CD8-positive, alpha-beta memory T cell (primary cell): ENCODE data around the gene COPS4. TPM values are rescaled to one million over a fixed set of nuclear protein-coding genes. Genes with fewer than 3 reads are reported as not detected.
A peak's percentile ranks its signal among the peaks of the same experiment; 100 is the strongest.

Experiments used
- CTCF ChIA-PET: fragments of 350-600 bp; sonication (Branson Sonifier 250); formaldehyde crosslinking; loops from one replicate; lab custom pipeline; 2021; ENCODE audit warnings: antibody characterized with exemption; lab: Charles Lee
- POLR2A ChIA-PET: fragments of 350-600 bp; sonication (Branson Sonifier 250); formaldehyde crosslinking; loops from one replicate; lab custom pipeline; 2021; ENCODE audit warnings: antibody characterized with exemption; lab: Charles Lee
- DNase-seq, 5 donors: peaks; one replicate each; pipeline versions ENCODE4 v3.0.0 to v3.0.0-alpha.2; 2020 to 2022; ENCODE audit warnings: mixed read lengths in 1 of 5
- H3K27ac ChIP-seq: one replicate; pipeline ENCODE4 v1.7.0; 2013; ENCODE audit warnings: low read depth, mild to moderate bottlenecking, low read length, moderate library complexity
- H3K27me3 ChIP-seq: 2 replicates; pipeline ENCODE4 v1.7.0; 2013; ENCODE audit warnings: low read length, mild to moderate bottlenecking; ENCODE audit not compliant: insufficient read depth, poor library complexity, severe bottlenecking
- H3K36me3 ChIP-seq: 2 replicates; pipeline ENCODE4 v1.7.0; 2013; ENCODE audit warnings: mild to moderate bottlenecking, low read length, moderate library complexity; ENCODE audit not compliant: insufficient read depth
- H3K4me1 ChIP-seq: 2 replicates; pipeline ENCODE4 v1.7.0; 2013; ENCODE audit warnings: mild to moderate bottlenecking, low read length, moderate library complexity; ENCODE audit not compliant: insufficient read depth
- H3K4me3 ChIP-seq: 2 replicates; pipeline ENCODE4 v1.7.0; 2013; ENCODE audit warnings: mild to moderate bottlenecking, low read length
- H3K9me3 ChIP-seq: 2 replicates; pipeline ENCODE4 v1.7.0; 2013; ENCODE audit warnings: mild to moderate bottlenecking, low read length
- H3K27ac Mint-ChIP-seq, 8 donors: one replicate each; pipeline ENCODE4 v1.8.0; 2020 to 2021; ENCODE audit warnings: mixed read lengths in 8 of 8, mild to moderate bottlenecking in 6 of 8, inconsistent platforms in 3 of 8, moderate library complexity in 3 of 8
- H3K27me3 Mint-ChIP-seq, 2 donors: one replicate each; pipeline ENCODE4 v1.8.0; 2020 to 2021; ENCODE audit warnings: mixed read lengths in 2 of 2, mild to moderate bottlenecking in 1 of 2, moderate library complexity in 1 of 2
- H3K36me3 Mint-ChIP-seq, 3 donors: one replicate each; pipeline ENCODE4 v1.8.0; 2020 to 2021; ENCODE audit warnings: mixed read lengths in 3 of 3, inconsistent platforms in 1 of 3, mild to moderate bottlenecking in 1 of 3
- H3K4me1 Mint-ChIP-seq, 3 donors: one replicate each; pipeline ENCODE4 v1.8.0; 2020 to 2021; ENCODE audit warnings: mixed read lengths in 3 of 3, inconsistent platforms in 1 of 3, mild to moderate bottlenecking in 1 of 3
- H3K4me3 Mint-ChIP-seq, 7 donors: one replicate each; pipeline ENCODE4 v1.8.0; 2020 to 2021; ENCODE audit warnings: mixed read lengths in 7 of 7, mild to moderate bottlenecking in 6 of 7, moderate library complexity in 4 of 7, inconsistent platforms in 2 of 7
- H3K9me3 Mint-ChIP-seq, 5 donors: one replicate each; pipeline ENCODE4 v1.8.0; 2020 to 2022; ENCODE audit warnings: mixed read lengths in 5 of 5, mild to moderate bottlenecking in 3 of 5, moderate library complexity in 2 of 5, inconsistent platforms in 1 of 5
- polyA plus RNA-seq: library from polyadenylated mRNA; unstranded; fragments of 300-500 nt; fragmentation: Illumina TruSeq; gene quantifications from one replicate; pipeline ENCODE4 v1.2.3, GENCODE V29; 2021
- total RNA-seq, 2 experiments: library from RNA; stranded (reverse); gene quantifications; one replicate each; pipeline ENCODE4 v1.2.3, GENCODE V29; 2021

COPS4 gene
- total and polyA plus RNA-seq, 3 experiments from 2014 or later: 38.4 to 64.0 (median 38.5) TPM

DNA sequence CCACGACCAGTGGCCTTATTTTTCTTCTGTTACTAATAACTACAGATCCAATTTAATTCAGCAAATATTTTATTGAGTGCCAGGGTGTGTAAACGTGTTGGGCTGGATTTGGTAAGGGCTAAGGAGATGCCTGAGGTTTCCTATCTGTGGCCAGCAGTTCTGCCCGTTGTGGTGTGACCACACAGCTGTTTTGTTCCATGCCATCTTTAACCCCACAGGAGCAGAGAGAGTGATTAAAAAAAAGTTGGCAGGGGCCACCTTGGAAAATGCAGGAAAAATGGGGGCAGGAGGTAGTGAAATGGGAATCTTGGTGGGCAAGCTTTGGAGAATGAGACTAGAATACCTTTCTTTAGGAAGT is 78.4 kb downstream of the COPS4 start:
- POLR2A ChIA-PET: interaction anchor here (0.6 to 2.4 kb wide), 5 partner anchors 13 to 144 kb away, joined by 3 to 12 read pairs (median 7); no protein-coding TSS in a partner anchor
- Histone ChIP-seq H3K27ac (peak overlapping the region; percentile 69), H3K36me3 (no peaks in the 10 kb centered on the region), H3K4me3 (peak overlapping the region; percentile 77), H3K4me1 (peaks cover 37% of the 10 kb centered on the region), H3K9me3 (no peaks in the 10 kb centered on the region), H3K27me3 (no peaks in the 10 kb centered on the region)
- CTCF ChIA-PET: interaction anchor here (0.8 to 6.8 kb wide), 15 partner anchors 13 to 171 kb away, joined by 3 to 57 read pairs (median 6); partner anchors contain the start of gene COQ2
- H3K36me3 Mint-ChIP-seq: peaks cover 0 to 32% (median 5%) of the 10 kb centered on the region in 3 donors
- peaks cover 37 to 67% (median 63%) of the 10 kb centered on the region in 3 donors for H3K4me1 Mint-ChIP-seq
- peak overlapping the region; percentile 87 to 98 (median 96) for H3K4me3 Mint-ChIP-seq
- H3K27me3 Mint-ChIP-seq: peaks cover 0 to 3% of the 10 kb centered on the region in 2 donors
- H3K27ac Mint-ChIP-seq: peak overlapping the region; percentile 76 to 97 (median 94)
- DNase-seq: no peak
- H3K9me3 Mint-ChIP-seq: no peaks in the 10 kb centered on the region

DNA sequence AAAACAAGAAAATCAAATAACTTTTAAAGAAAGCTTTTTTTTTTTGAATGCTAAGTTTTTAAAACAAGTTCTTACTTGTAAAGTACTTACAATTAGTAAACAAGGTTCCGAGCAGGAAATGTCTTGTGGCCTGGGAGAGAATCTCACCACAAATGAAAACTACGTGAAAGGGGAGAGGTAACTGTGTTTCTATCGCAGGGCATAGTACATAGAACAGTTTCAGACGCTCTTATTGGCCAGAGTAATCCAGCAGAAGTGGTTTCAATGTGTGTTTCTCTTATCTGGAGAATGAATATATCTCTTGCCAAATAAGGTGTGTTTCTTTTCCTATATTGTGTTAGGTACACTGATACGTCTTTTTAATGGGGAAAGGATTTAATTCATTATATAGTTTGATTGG is 79.6 kb downstream of the COPS4 start, which contains the start of gene PLAC8:
Gene PLAC8 (minus strand): TSS at position 154 of the 400 bp plus-strand sequence. CDS start 6,808 bp downstream, outside the sequence.
- peaks cover 31% of the 10 kb centered on the region for H3K4me1 ChIP-seq
- CTCF ChIA-PET: interaction anchor here (1.0 to 6.8 kb wide), 9 partner anchors 10 to 170 kb away, joined by 3 to 57 read pairs (median 3); partner anchors contain the start of gene COQ2
- peaks cover 30 to 62% (median 59%) of the 10 kb centered on the region in 3 donors for H3K4me1 Mint-ChIP-seq

GRCh38 chr4:83115000-83115399 is 80.0 kb downstream of the COPS4 start:
- no peak for DNase-seq
- Histone ChIP-seq H3K4me3 (no peak overlapping the region), H3K9me3 (no peaks in the 10 kb centered on the region), H3K4me1 (peaks cover 31% of the 10 kb centered on the region), H3K27me3 (no peaks in the 10 kb centered on the region), H3K27ac (no peak overlapping the region), H3K36me3 (no peaks in the 10 kb centered on the region)
- H3K9me3 Mint-ChIP-seq: no peaks in the 10 kb centered on the region
- peak overlapping the region; percentile 87 to 98 (median 95) for H3K4me3 Mint-ChIP-seq
- H3K4me1 Mint-ChIP-seq: peaks cover 31 to 62% (median 59%) of the 10 kb centered on the region in 3 donors
- H3K36me3 Mint-ChIP-seq: peaks cover 0 to 25% (median 5%) of the 10 kb centered on the region in 3 donors
- POLR2A ChIA-PET: interaction anchor here (0.9 to 2.4 kb wide), 3 partner anchors 102 to 145 kb away, joined by 3 to 12 read pairs (median 7); no protein-coding TSS in a partner anchor
- H3K27me3 Mint-ChIP-seq: no peaks in the 10 kb centered on the region
- H3K27ac Mint-ChIP-seq: peak overlapping the region; percentile 76 to 97 (median 93)
- CTCF ChIA-PET: interaction anchor here (1.0 to 6.8 kb wide), 7 partner anchors 10 to 145 kb away, joined by 3 to 57 read pairs (median 3); no protein-coding TSS in a partner anchor

More for the DNA sequence above, 79.6 kb downstream of the COPS4 start, which contains the start of gene PLAC8:
- no peaks in the 10 kb centered on the region for H3K9me3 Mint-ChIP-seq
- peak within 1 kb of the TSS; percentile 69 for H3K27ac ChIP-seq
- no peaks in the 10 kb centered on the region for H3K27me3 ChIP-seq
- H3K4me3 Mint-ChIP-seq: peak within 1 kb of the TSS; percentile 87 to 98 (median 96)
- H3K9me3 ChIP-seq: no peaks in the 10 kb centered on the region
- POLR2A ChIA-PET: interaction anchor here (0.7 to 2.4 kb wide), 5 partner anchors 11 to 146 kb away, joined by 3 to 12 read pairs (median 4); partner anchors contain the start of gene COPS4
- no peaks in the 10 kb centered on the region for H3K36me3 ChIP-seq
- peak in 4 of 5 donors; percentile 21 to 86 (median 68) for DNase-seq
- peak within 1 kb of the TSS; percentile 76 to 97 (median 94) for H3K27ac Mint-ChIP-seq
- H3K27me3 Mint-ChIP-seq: peaks cover 0 to 1% of the 10 kb centered on the region in 2 donors
- H3K36me3 Mint-ChIP-seq: peaks cover 0 to 25% (median 5%) of the 10 kb centered on the region in 3 donors
- peak within 1 kb of the TSS; percentile 97 for H3K4me3 ChIP-seq

- no peaks in the 10 kb centered on the region for H3K27me3 ChIP-seq
- H3K4me1 ChIP-seq: peaks cover 28% of the 10 kb centered on the region
- POLR2A ChIA-PET: interaction anchor here (0.7 kb wide), 1 partner anchor 96 kb away, joined by 3 read pairs; no protein-coding TSS in a partner anchor
- Mint-ChIP-seq H3K9me3 (no peaks in the 10 kb centered on the region), H3K4me1 (peaks cover 25 to 55% (median 53%) of the 10 kb centered on the region in 3 donors), H3K36me3 (peaks cover 0 to 19% (median 0%) of the 10 kb centered on the region in 3 donors), H3K27me3 (no peaks in the 10 kb centered on the region), H3K27ac (peak overlapping the region; percentile 51 to 97 (median 93)), H3K4me3 (peak overlapping the region in 1 of 7 donors; percentile 20)
- H3K27ac ChIP-seq: no peak overlapping the region
- CTCF ChIA-PET: interaction anchor here (1.0 to 1.6 kb wide), 3 partner anchors 10 to 144 kb away, joined by 3 read pairs; no protein-coding TSS in a partner anchor
- no peaks in the 10 kb centered on the region for H3K9me3 ChIP-seq
- no peak for DNase-seq
- no peak overlapping the region for H3K4me3 ChIP-seq
- no peaks in the 10 kb centered on the region for H3K36me3 ChIP-seq
These were observed 80.8 kb downstream of the COPS4 start for GRCh38 chr4:83115656-83116285.

DNA sequence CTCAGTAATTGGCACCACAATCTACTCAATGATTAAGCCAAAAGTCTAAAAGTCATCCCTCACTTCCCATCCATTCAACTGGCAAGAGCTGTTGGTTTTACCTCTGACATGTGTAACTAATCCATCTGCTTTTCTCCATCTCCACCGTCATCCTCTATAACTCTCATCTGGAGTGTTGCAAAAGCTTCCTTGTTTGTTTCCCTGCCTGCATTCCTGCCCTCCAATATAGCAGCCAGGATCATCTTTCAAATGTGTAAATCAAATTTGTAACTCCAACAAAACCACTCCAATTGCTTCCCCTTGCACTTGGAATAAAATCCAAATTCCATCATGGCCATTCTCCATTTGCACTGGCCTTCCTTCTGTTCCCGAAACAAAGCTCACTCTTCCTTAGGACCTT is 83.9 kb downstream of the COPS4 start:
- Histone ChIP-seq H3K4me3 (no peak overlapping the region), H3K27me3 (no peaks in the 10 kb centered on the region), H3K9me3 (no peaks in the 10 kb centered on the region), H3K4me1 (peaks cover 17% of the 10 kb centered on the region), H3K27ac (no peak overlapping the region), H3K36me3 (no peaks in the 10 kb centered on the region)
- CTCF ChIA-PET: interaction anchor here (0.7 to 2.3 kb wide), 2 partner anchors 8 to 106 kb away, joined by 4 to 8 read pairs; no protein-coding TSS in a partner anchor
- POLR2A ChIA-PET: interaction anchor here (0.7 kb wide), 1 partner anchor 96 kb away, joined by 3 read pairs; no protein-coding TSS in a partner anchor
- H3K9me3 Mint-ChIP-seq: no peaks in the 10 kb centered on the region
- H3K27me3 Mint-ChIP-seq: no peaks in the 10 kb centered on the region
- peak overlapping the region in 1 of 7 donors; percentile 39 for H3K4me3 Mint-ChIP-seq
- no peak for DNase-seq
- H3K4me1 Mint-ChIP-seq: peaks cover 18 to 31% (median 29%) of the 10 kb centered on the region in 3 donors
- H3K36me3 Mint-ChIP-seq: peaks cover 0 to 5% (median 0%) of the 10 kb centered on the region in 3 donors
- peak overlapping the region in 1 of 8 donors; percentile 2 for H3K27ac Mint-ChIP-seq

GRCh38 chr4:83121246-83121645 is 86.3 kb downstream of the COPS4 start:
- Mint-ChIP-seq H3K27me3 (peaks cover 0 to 3% of the 10 kb centered on the region in 2 donors), H3K4me1 (peaks cover 14 to 29% (median 18%) of the 10 kb centered on the region in 3 donors), H3K9me3 (no peaks in the 10 kb centered on the region), H3K36me3 (no peaks in the 10 kb centered on the region), H3K27ac (no peak overlapping the region), H3K4me3 (peak overlapping the region in 1 of 7 donors; percentile 2)
- no peaks in the 10 kb centered on the region for H3K36me3 ChIP-seq
- no peak for DNase-seq
- no peaks in the 10 kb centered on the region for H3K27me3 ChIP-seq
- ChIA-PET CTCF (interaction anchor here (1.7 kb wide), 1 partner anchor 11 kb away, joined by 4 read pairs; no protein-coding TSS in a partner anchor), POLR2A (no interaction called here)
- peaks cover 3% of the 10 kb centered on the region for H3K4me1 ChIP-seq
- no peaks in the 10 kb centered on the region for H3K9me3 ChIP-seq
- H3K4me3 ChIP-seq: no peak overlapping the region
- no peak overlapping the region for H3K27ac ChIP-seq

GRCh38 chr4:83124111-83124780 is 89.3 kb downstream of the COPS4 start:
- H3K36me3 ChIP-seq: no peaks in the 10 kb centered on the region
- POLR2A ChIA-PET: interaction anchor here (0.7 kb wide), 1 partner anchor 757 kb away, joined by 3 read pairs; no protein-coding TSS in a partner anchor
- no peak overlapping the region for H3K27ac ChIP-seq
- Mint-ChIP-seq H3K4me1 (peaks cover 12 to 26% (median 16%) of the 10 kb centered on the region in 3 donors), H3K27ac (peak overlapping the region in 3 of 8 donors; percentile 5 to 76 (median 14)), H3K9me3 (no peaks in the 10 kb centered on the region), H3K36me3 (no peaks in the 10 kb centered on the region), H3K27me3 (peaks cover 0 to 3% of the 10 kb centered on the region in 2 donors), H3K4me3 (peak overlapping the region in 2 of 7 donors; percentile 32 to 61)
- no peak overlapping the region for H3K4me3 ChIP-seq
- H3K27me3 ChIP-seq: no peaks in the 10 kb centered on the region
- peaks cover 6% of the 10 kb centered on the region for H3K4me1 ChIP-seq
- no peaks in the 10 kb centered on the region for H3K9me3 ChIP-seq
- CTCF ChIA-PET: interaction anchor here (0.7 to 1.2 kb wide), 6 partner anchors 10 to 160 kb away, joined by 3 read pairs; partner anchors contain the start of genes COQ2 and PLAC8
- no peak for DNase-seq
